Body of pancreas (tissue), 4 donors: ENCODE measurements around the gene BOC.

ENCODE experiments used
- POLR2A ChIP-seq, 3 donors: fragments of 450-650 bp; IDR thresholded peaks; one replicate each; pipeline ENCODE4 v1.6.1; 2016; ENCODE audit warnings: antibody characterized with exemption in 3 of 3, mild to moderate bottlenecking in 2 of 3
- TF ChIP-seq, protein P1 (sequence below), 7 experiments: fragments of 450-650 bp in 4 of 7; fragments of 200-600 bp in 3 of 7; sonication (generic) in 3 of 7; IDR thresholded peaks; one replicate each; pipeline ENCODE4 v1.5.1; 2016 to 2019; ENCODE audit warnings: antibody characterized with exemption in 7 of 7

DNA sequence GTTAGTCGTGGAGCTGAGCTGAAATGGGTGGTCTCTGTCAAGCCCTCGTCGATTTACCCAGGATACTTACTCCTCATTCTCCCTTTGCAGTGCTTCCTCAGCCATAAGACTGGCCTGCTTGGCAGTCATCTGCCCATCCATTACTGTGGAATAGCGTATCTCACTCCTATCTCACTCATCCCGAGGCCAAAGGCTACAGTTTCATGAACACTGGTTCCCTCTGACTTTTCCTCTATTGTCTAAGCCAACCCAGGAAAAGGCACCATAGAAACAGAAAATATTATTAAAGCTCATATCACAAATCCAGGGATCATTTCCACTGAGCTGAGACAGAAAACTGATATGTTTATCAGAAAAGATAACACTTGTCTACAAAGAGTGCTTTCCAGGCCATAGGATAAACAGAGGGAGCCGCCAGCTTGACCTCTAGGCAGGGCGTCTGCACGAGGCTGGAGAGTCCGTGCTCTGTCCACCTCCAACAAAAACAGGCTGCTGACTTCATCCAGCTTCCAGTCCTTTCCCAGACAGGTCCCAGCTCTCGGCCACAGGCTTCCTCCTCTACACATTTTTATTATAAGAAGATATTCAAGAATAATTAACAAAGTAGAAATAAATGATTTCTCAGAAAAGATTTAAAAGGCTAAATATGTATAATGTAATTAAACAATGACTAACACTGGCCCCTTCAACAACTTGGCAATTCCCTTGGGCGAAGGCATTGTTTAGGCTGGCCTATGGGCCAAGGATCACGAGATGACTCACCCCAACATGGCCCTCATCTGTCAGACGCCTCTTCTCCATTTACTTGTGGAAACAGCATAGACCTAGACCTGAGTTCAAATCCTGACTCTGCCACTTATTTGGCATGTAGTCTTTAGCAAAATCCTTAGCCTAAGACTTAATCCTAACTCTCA is 27.4 kb upstream of the BOC start:
- TF ChIP-seq POLR2A (IDR thresholded peaks at IDR 0.05), result no peak
- TF ChIP-seq, protein P1, sequence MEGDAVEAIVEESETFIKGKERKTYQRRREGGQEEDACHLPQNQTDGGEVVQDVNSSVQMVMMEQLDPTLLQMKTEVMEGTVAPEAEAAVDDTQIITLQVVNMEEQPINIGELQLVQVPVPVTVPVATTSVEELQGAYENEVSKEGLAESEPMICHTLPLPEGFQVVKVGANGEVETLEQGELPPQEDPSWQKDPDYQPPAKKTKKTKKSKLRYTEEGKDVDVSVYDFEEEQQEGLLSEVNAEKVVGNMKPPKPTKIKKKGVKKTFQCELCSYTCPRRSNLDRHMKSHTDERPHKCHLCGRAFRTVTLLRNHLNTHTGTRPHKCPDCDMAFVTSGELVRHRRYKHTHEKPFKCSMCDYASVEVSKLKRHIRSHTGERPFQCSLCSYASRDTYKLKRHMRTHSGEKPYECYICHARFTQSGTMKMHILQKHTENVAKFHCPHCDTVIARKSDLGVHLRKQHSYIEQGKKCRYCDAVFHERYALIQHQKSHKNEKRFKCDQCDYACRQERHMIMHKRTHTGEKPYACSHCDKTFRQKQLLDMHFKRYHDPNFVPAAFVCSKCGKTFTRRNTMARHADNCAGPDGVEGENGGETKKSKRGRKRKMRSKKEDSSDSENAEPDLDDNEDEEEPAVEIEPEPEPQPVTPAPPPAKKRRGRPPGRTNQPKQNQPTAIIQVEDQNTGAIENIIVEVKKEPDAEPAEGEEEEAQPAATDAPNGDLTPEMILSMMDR (IDR thresholded peaks at IDR 0.05), result no peak
